HepG2 (cell line): Measurements from ENCODE around the gene JHY. TPM values are rescaled to one million over a fixed set of nuclear protein-coding genes. Genes with fewer than 3 reads are reported as not detected.

ENCODE experiments used
- AHDC1 ChIP-seq: sonication (generic); formaldehyde crosslinking; IDR thresholded peaks from 2 replicates; pipeline ENCODE4 v1.5.1; 2020; ENCODE audit warnings: mild to moderate bottlenecking, missing genetic modification reagents, borderline replicate concordance
- AKNA ChIP-seq: sonication (generic); formaldehyde crosslinking; IDR thresholded peaks from 2 replicates; pipeline ENCODE4 v1.4.0; 2020; ENCODE audit warnings: missing genetic modification reagents, borderline replicate concordance
- BORCS8-MEF2B ChIP-seq: sonication (generic); formaldehyde crosslinking; IDR thresholded peaks from 2 replicates; pipeline ENCODE4 v1.8.0; 2022; ENCODE audit warnings: mild to moderate bottlenecking, missing genetic modification reagents
- ELF1 ChIP-seq: sonication (generic); formaldehyde crosslinking; IDR thresholded peaks from 2 replicates; pipeline ENCODE4 v1.4.0; 2020; ENCODE audit warnings: missing genetic modification reagents
- GTF3A ChIP-seq: sonication (generic); formaldehyde crosslinking; conservative IDR thresholded peaks from 2 replicates; pipeline ENCODE4 v1.4.0; 2020; ENCODE audit warnings: mild to moderate bottlenecking, missing genetic modification reagents
- HDAC6 ChIP-seq: fragments of 200-600 bp; sonication (generic); IDR thresholded peaks from 2 replicates; pipeline ENCODE4 v1.7.0; 2017; ENCODE audit warnings: mild to moderate bottlenecking, antibody characterized with exemption, low read length, low read depth
- HIVEP1 ChIP-seq: sonication (generic); formaldehyde crosslinking; IDR thresholded peaks from 2 replicates; pipeline ENCODE4 v1.4.0; 2020; ENCODE audit warnings: mild to moderate bottlenecking, missing genetic modification reagents
- HMGXB4 ChIP-seq, 2 experiments: sonication (generic) in 1 of 2; formaldehyde crosslinking in 1 of 2; IDR thresholded peaks; 2 replicates each; pipeline versions ENCODE4 v1.4.0 to v1.6.1; 2018 to 2020; ENCODE audit warnings: missing genetic modification reagents in 2 of 2, borderline replicate concordance in 1 of 2, low read depth in 1 of 2, mild to moderate bottlenecking in 1 of 2, missing biosample characterization in 1 of 2
- MBD4 ChIP-seq: IDR thresholded peaks from 2 replicates; pipeline ENCODE4 v1.6.1; 2012; ENCODE audit warnings: low read length, inconsistent platforms, borderline replicate concordance
- NR2F6 ChIP-seq, 2 experiments: IDR thresholded peaks; 2 replicates each; pipeline ENCODE4 v1.6.1; 2016; ENCODE audit warnings: antibody characterized with exemption in 1 of 2, mild to moderate bottlenecking in 1 of 2
- SALL1 ChIP-seq: sonication (generic); formaldehyde crosslinking; IDR thresholded peaks from 2 replicates; pipeline ENCODE4 v1.8.0; 2022; ENCODE audit warnings: mild to moderate bottlenecking, missing genetic modification reagents
- U2AF1 ChIP-seq: fragments of 200-400 bp; formaldehyde crosslinking; optimal IDR thresholded peaks from 2 replicates; pipeline ENCODE3; 2017; ENCODE audit warnings: mild to moderate bottlenecking, low read depth, low read length
- ZBTB21 ChIP-seq: sonication (generic); formaldehyde crosslinking; IDR thresholded peaks from 2 replicates; pipeline ENCODE4 v1.4.0; 2020; ENCODE audit warnings: missing genetic modification reagents
- ZNF629 ChIP-seq: sonication (generic); formaldehyde crosslinking; conservative IDR thresholded peaks from 2 replicates; pipeline ENCODE4 v1.5.0; 2020; ENCODE audit warnings: missing genetic modification reagents
- polyA plus RNA-seq, 8 experiments: library from polyadenylated mRNA; depleted of rRNA in 3 of 8; stranded (reverse) in 7 of 8; unstranded in 1 of 8; fragments of >200 nt; fragmentation: Illumina TruSeq in 4 of 8; extraction: Trizol in 4 of 8; gene quantifications; 2 replicates each; pipeline versions ENCODE4 v1.2.1 to v1.2.3, GENCODE V29; 2011 to 2016; ENCODE audit warnings: low read depth in 4 of 8, missing spikeins in 1 of 8, mixed read lengths in 1 of 8; ENCODE audit not compliant: insufficient read depth in 1 of 8
- total RNA-seq, 5 experiments: library from RNA; depleted of rRNA; stranded (reverse); fragments of >200 nt; fragmentation: Illumina TruSeq; extraction: Trizol; gene quantifications; 2 replicates each; pipeline ENCODE4 v1.2.3, GENCODE V29; 2016; ENCODE audit warnings: low read depth in 1 of 5

Gene JHY
- total and polyA plus RNA-seq, 2 of the 13 experiments (the other 11 are each of a cell fraction or from before 2014, with no cell fraction given) = not detected

GRCh38 chr11:122843281-122844141, 39.0 kb upstream of the JHY start (continued):
- TF ChIP-seq AKNA (CRISPR knock-in tag) (no peak), AHDC1 (CRISPR knock-in tag) (0 out of 2 replicates have a peak, but pooled peaks have one; percentile 35), U2AF1 (no peak), ELF1 (peak; percentile 40; the same call in 1 of the 2 replicates), SALL1 (CRISPR knock-in tag) (peak; percentile 33; the same call in 1 of the 2 replicates), ZBTB21 (CRISPR knock-in tag) (peak; percentile 72; the same call in 1 of the 2 replicates), HDAC6 (no peak), GTF3A (CRISPR knock-in tag) (no peak), NR2F6 (IDR thresholded peaks at IDR 0.05) (no peak), NR2F6 (CRISPR knock-in tag; IDR thresholded peaks at IDR 0.05) (peak; percentile 67; the same call in 1 of the 2 replicates), MBD4 (no peak), BORCS8-MEF2B (CRISPR knock-in tag) (no peak), ZNF629 (CRISPR knock-in tag) (no peak), HMGXB4 (CRISPR knock-in tag; IDR thresholded peaks at IDR 0.05; ENCODE audit: borderline replicate concordance in 1 of 2, low read depth in 1 of 2) (no peak), HIVEP1 (CRISPR knock-in tag) (no peak)
